Left ventricle myocardium inferior (tissue), 1 donor: ENCODE data around the gene PHACTR3. TPM values are rescaled to one million over a fixed set of nuclear protein-coding genes. Genes with fewer than 3 reads are reported as not detected.
A peak's percentile ranks its signal among the peaks of the same experiment; 100 is the strongest.

Experiments used
- DNase-seq: peaks from one replicate; pipeline ENCODE4 v3.0.0-alpha.2; 2020
- H3K27ac ChIP-seq: fragments of 200-600 bp; replicated peaks from 2 replicates; pipeline ENCODE4 v1.8.0; 2021
- H3K27me3 ChIP-seq: fragments of 200-600 bp; 2 replicates; pipeline ENCODE4 v1.8.0; 2021; ENCODE audit warnings: low read depth
- H3K36me3 ChIP-seq: fragments of 200-600 bp; 2 replicates; pipeline ENCODE4 v1.8.0; 2021
- H3K4me1 ChIP-seq: fragments of 200-600 bp; 2 replicates; pipeline ENCODE4 v1.8.0; 2021
- H3K4me3 ChIP-seq: fragments of 200-600 bp; 2 replicates; pipeline ENCODE4 v1.8.0; 2021; ENCODE audit warnings: mild to moderate bottlenecking, moderate library complexity
- H3K9me3 ChIP-seq: fragments of 200-600 bp; replicated peaks from 2 replicates; pipeline ENCODE4 v1.8.0; 2021
- intact Hi-C: fragments of 100-400 bp; cut with micrococcal nuclease; formaldehyde crosslinking; loops from one replicate; pipeline ENCODE4 v1.11.0; 2022
- total RNA-seq: library from RNA; stranded (reverse); fragmentation: NEBNext Ultra II Directional; extraction: Animal tissue kit (Norgen Biotek cat#: 25700); gene quantifications from one replicate; pipeline ENCODE4 v1.2.1, GENCODE V29; 2021
- TF ChIP-seq, protein P1 (sequence below): fragments of 200-600 bp; IDR thresholded peaks from 2 replicates; pipeline ENCODE4 v1.8.0; 2021; ENCODE audit warnings: antibody characterized with exemption, mild to moderate bottlenecking, borderline replicate concordance
- donor health status: DM: no; HTN: yes; CAD: no; lungs with severe emphysema.

The PHACTR3 gene
- total RNA-seq, 1 donor from 2014 or later, result 4.3 TPM

DNA sequence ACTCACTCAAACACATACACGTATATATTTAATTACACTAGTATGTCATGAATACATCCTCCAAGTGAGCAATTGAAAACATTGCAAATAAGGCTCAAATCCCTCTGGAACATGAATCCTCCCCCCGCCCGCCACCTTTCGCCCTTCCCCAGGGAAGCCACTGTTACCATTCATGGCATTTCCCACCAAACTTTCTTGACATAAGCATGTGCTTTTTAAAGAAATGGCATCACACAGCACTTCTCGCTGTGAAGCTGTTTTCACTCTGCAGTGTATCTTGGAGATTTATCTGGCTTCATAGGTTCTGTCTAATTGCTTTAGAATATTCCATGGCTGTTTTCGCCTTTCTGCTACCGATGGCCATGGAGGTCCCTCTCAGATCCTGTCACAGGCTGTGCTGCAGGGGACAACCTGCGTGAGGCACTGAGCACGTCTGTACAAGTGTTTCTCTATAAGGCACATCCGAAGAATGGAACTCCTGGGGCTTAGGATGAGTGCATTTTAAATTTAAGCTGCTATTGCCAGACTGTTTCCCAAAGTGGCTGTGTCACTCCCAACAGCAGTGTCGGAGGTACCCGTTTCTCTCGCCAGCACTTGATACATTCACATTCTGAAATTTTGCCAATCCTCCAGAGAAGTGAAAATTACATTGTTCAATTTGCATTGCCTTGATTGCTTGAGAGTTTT is 22.2 kb upstream of the PHACTR3 start:
- peaks cover 44% of the 10 kb centered on the region for H3K4me1 ChIP-seq
- no peak overlapping the region for H3K4me3 ChIP-seq
- intact Hi-C loops, result no loop called here
- no peaks in the 10 kb centered on the region for H3K36me3 ChIP-seq
- peaks cover 24% of the 10 kb centered on the region for H3K27me3 ChIP-seq
- no peak overlapping the region for H3K27ac ChIP-seq
- DNase-seq, result no peak
- H3K9me3 ChIP-seq, result peaks cover under 1% of the 10 kb centered on the region
- TF ChIP-seq, protein P1, sequence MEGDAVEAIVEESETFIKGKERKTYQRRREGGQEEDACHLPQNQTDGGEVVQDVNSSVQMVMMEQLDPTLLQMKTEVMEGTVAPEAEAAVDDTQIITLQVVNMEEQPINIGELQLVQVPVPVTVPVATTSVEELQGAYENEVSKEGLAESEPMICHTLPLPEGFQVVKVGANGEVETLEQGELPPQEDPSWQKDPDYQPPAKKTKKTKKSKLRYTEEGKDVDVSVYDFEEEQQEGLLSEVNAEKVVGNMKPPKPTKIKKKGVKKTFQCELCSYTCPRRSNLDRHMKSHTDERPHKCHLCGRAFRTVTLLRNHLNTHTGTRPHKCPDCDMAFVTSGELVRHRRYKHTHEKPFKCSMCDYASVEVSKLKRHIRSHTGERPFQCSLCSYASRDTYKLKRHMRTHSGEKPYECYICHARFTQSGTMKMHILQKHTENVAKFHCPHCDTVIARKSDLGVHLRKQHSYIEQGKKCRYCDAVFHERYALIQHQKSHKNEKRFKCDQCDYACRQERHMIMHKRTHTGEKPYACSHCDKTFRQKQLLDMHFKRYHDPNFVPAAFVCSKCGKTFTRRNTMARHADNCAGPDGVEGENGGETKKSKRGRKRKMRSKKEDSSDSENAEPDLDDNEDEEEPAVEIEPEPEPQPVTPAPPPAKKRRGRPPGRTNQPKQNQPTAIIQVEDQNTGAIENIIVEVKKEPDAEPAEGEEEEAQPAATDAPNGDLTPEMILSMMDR, result no peak

DNA sequence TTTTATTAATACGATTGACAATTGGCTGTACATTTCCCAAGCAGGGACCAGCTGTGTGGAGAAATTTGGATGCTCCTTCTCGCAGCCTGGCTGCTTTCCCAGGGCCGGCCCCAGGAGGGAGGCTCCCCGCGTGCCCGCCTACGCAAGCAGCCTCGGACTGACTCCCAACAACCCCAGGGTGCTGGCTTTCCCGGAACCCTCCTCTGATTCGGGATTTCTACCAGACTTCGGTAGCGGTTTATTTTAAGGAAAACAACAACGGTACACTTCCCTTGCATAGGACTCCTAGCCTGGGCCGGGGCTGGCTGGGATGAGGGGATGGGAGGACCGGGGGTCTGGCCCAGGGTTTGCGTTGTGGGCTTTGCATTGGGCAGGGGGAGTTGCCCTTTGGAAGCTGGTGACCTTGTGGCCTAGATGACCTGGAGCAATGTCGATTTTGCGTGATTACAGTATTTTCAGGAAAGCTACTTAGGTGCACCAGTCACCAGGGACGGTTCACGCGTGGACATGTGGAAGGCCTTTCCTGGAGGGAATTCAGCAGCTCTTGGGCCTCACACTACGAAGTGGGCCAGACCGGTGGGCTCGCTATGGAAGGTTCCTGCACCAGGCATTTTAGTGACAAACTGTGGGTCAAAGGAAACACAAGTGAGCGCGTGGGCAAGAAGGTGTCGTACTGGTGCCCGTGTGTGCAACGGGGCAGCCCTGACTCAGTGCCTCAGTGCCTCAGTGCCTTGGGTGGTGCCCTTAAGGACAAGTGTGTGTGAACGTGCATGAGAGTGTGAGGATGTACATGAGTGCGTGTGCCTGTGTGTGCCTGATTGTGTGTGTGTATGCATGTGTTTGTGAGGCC is 20.7 kb upstream of the PHACTR3 start:
- peaks cover 11% of the 10 kb centered on the region for H3K27me3 ChIP-seq
- no peaks in the 10 kb centered on the region for H3K36me3 ChIP-seq
- peaks cover 44% of the 10 kb centered on the region for H3K4me1 ChIP-seq
- peak overlapping the region; percentile 17 for H3K4me3 ChIP-seq
- H3K9me3 ChIP-seq, result peaks cover 8% of the 10 kb centered on the region
- intact Hi-C loops, result no loop called here
- peak; percentile 74 for DNase-seq
- TF ChIP-seq, protein P1, result no peak
- peak overlapping the region; percentile 62 for H3K27ac ChIP-seq

DNA sequence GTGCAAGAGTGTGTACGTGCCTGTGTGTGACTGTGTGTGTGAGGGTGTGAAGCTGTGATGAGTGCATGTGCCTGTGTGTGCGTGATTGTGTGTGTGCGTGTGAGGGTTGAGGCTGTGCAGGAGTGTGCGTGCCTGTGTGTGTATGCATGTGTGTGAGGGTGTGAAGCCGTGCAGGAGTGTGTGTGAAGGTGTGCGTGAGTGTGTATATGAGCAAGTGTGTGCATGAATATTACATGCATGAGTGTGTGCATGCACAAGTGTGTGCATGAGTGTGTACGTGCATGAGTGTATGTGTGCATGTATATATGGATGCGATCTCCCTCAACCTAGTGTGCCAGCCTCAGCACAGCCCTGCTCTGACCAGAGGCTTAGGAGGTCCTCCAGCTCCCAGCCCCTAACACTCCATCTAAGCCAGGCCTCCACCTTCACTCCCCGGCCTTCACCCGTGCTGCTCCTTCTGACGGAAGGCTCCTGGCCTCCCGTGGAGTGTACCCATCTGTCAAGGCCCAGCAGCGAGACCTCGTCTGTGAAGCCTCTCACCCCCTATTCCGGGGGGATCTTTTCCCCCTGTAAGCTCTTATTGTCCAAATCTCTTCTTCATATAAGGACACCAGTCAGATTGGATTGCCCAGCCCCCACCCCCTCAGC is 19.9 kb upstream of the PHACTR3 start:
- Histone ChIP-seq H3K4me3 (no peak overlapping the region), H3K4me1 (peaks cover 44% of the 10 kb centered on the region), H3K27ac (no peak overlapping the region), H3K9me3 (peaks cover 8% of the 10 kb centered on the region), H3K27me3 (peaks cover 3% of the 10 kb centered on the region), H3K36me3 (no peaks in the 10 kb centered on the region)
- TF ChIP-seq, protein P1, result no peak
- intact Hi-C loops, result no loop called here
- DNase-seq, result no peak

DNA sequence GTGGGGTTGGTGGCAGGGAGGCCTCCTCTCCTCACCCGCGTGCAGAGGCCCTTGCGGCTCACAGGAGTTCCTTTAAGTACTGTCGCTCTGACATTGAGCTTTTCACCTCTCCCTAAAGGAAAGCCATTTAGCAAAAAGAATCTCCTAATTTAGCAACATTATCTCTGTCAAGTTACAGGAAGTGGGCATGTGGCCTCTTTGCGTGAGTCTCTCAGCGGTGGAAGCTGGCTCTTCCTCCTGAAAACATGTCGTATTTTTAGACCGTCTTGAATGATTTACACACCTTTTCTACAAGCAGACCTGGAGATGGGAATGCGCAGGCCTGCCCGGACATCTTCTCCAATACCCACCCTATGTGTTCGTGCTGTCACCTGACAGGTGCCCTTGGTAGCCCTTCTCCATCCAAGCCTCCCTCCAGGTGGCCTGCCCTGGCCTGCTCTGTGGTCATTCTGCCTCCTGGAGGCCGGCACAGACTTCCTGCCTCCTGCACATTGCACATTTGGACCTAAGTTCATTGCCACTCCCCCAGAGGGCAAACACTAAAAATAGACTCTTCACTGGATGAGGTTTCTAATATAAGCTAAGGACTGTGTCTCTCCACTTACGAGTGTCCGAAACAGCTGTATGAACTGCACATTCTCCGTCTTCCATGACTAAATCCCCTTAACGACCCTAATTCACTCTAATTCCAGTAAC is 18.5 kb upstream of the PHACTR3 start:
- intact Hi-C loops, result no loop called here
- TF ChIP-seq, protein P1, result peak; percentile 23
- H3K27ac ChIP-seq, result peak overlapping the region; percentile 73
- peaks cover 39% of the 10 kb centered on the region for H3K4me1 ChIP-seq
- H3K4me3 ChIP-seq, result peak overlapping the region; percentile 27
- peaks cover 8% of the 10 kb centered on the region for H3K9me3 ChIP-seq
- H3K27me3 ChIP-seq, result no peaks in the 10 kb centered on the region
- no peaks in the 10 kb centered on the region for H3K36me3 ChIP-seq
- no peak for DNase-seq

DNA sequence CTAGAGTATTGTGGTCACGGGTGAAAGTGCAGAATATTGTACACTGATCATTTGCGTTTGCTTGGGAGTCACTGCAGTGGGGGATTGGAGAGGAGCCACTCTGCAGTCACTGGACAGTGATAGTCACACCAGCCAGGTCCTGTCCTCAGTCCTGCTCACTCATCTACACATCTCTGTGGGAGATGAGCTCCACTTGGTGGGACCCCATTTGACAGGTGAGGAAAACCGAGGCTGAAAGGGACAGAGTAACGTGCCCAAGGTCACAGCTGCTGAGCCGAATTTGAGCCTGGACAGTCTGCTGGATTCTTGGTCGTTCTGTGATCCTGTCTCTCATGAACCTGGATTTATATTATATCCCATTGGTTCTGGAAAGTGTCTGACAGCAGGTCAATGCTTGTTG is 17.7 kb upstream of the PHACTR3 start:
- TF ChIP-seq, protein P1, result no peak
- peaks cover 39% of the 10 kb centered on the region for H3K4me1 ChIP-seq
- H3K9me3 ChIP-seq, result peaks cover 8% of the 10 kb centered on the region
- intact Hi-C loops, result no loop called here
- no peak for DNase-seq
- H3K36me3 ChIP-seq, result no peaks in the 10 kb centered on the region
- no peaks in the 10 kb centered on the region for H3K27me3 ChIP-seq
- peak overlapping the region; percentile 73 for H3K27ac ChIP-seq
- peak overlapping the region; percentile 27 for H3K4me3 ChIP-seq
